ENCODE results near the gene TCERG1L.

The TCERG1L gene

DNA sequence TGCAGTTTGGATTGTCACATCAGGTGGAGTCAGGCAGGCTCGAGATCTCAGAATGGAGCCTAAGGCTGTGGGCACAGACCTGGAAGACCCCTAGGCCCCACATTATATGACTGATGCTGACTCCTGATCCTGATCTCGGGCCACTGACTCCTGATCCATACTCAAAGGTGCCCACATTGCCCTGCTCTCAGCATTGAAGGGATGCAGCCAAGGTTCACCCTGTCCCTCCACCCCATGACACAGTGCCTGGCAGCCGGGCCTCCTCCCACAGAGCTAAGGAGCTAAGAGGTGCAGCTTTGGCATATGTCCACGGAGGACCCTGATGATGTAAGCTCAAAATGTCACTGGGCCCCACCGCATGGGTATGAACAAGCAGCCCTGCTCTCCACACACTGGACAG is 36.6 kb downstream of the TCERG1L start:
- H3K9ac ChIP-seq (ENCODE audit: low read length) = no peak overlapping the region
- no peaks in the 10 kb centered on the region for H3K27me3 ChIP-seq (ENCODE audit: low read length)
- H3K9me2 ChIP-seq (replicated peaks; ENCODE audit: insufficient read depth, low read length) = no peaks in the 10 kb centered on the region
- no peak overlapping the region for H3K4me2 ChIP-seq (ENCODE audit: low read depth, low read length, poor library complexity, severe bottlenecking)
- H3K36me3 ChIP-seq (ENCODE audit: low read length) = no peaks in the 10 kb centered on the region
- H3F3A ChIP-seq (ENCODE audit: insufficient read depth) = no peaks in the 10 kb centered on the region
- H3K79me2 ChIP-seq (ENCODE audit: insufficient read depth, low read length) = no peaks in the 10 kb centered on the region
- TF ChIP-seq EZH2phosphoT487 (conservative IDR thresholded peaks at IDR 0.05; ENCODE audit: low read length) = no peak
- TF ChIP-seq, protein P1, sequence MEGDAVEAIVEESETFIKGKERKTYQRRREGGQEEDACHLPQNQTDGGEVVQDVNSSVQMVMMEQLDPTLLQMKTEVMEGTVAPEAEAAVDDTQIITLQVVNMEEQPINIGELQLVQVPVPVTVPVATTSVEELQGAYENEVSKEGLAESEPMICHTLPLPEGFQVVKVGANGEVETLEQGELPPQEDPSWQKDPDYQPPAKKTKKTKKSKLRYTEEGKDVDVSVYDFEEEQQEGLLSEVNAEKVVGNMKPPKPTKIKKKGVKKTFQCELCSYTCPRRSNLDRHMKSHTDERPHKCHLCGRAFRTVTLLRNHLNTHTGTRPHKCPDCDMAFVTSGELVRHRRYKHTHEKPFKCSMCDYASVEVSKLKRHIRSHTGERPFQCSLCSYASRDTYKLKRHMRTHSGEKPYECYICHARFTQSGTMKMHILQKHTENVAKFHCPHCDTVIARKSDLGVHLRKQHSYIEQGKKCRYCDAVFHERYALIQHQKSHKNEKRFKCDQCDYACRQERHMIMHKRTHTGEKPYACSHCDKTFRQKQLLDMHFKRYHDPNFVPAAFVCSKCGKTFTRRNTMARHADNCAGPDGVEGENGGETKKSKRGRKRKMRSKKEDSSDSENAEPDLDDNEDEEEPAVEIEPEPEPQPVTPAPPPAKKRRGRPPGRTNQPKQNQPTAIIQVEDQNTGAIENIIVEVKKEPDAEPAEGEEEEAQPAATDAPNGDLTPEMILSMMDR (IDR thresholded peaks at IDR 0.05; ENCODE audit: insufficient read depth, low read length, poor library complexity, severe bottlenecking) = no peak
- H3K4me3 ChIP-seq (ENCODE audit: insufficient read depth, low read length, poor library complexity, severe bottlenecking) = no peak overlapping the region
- no peak overlapping the region for H3K27ac ChIP-seq (ENCODE audit: low read depth, low read length)
- no peaks in the 10 kb centered on the region for H3K9me3 ChIP-seq (ENCODE audit: insufficient read depth, low read length)
- no peaks in the 10 kb centered on the region for H4K20me1 ChIP-seq (ENCODE audit: low read depth, low read length)
- H2AFZ ChIP-seq (ENCODE audit: low read depth, low read length, severe bottlenecking) = no peak overlapping the region

DNA sequence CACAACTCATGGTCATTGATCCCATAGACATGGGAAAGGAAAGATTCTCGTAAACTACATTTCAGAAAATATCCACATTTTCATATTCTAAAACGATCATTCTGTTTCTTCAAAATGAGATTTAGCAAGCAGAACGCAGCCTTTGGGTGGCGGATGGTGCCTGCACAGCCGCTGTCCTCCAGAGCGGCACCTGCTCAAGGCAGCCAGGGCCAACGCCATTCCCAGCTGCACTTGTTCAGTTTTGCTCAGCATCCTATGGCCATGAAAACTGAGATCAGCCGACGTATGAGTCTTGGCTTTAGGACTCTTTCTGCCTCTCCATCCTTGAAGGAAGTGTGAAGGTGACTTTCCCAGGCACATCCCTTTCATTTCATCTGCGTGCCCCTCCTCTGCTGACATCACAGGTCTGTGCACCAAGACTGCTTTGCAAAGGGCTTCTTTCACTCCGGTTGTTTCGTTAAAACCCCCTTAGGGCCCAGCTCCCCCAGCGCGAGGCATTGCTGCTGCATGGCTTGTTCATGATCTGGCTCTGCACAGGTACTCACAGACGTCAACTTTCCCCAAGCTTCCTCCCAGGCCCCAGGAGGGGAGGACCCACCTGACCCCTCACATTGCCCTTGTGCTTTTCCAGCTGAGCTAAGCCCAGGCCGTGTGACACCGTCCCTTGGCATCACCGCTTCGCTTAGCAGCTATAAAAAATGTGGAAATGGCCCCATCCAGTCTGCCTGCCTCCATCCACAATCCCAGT is 37.2 kb downstream of the TCERG1L start:
- TF ChIP-seq, protein P1 (IDR thresholded peaks at IDR 0.05; ENCODE audit: insufficient read depth, low read length, poor library complexity, severe bottlenecking) = no peak
- no peak for TF ChIP-seq EZH2phosphoT487 (conservative IDR thresholded peaks at IDR 0.05; ENCODE audit: low read length)
- Histone ChIP-seq H3K36me3 (ENCODE audit: low read length) (no peaks in the 10 kb centered on the region), H4K20me1 (ENCODE audit: low read depth, low read length) (no peaks in the 10 kb centered on the region)

DNA sequence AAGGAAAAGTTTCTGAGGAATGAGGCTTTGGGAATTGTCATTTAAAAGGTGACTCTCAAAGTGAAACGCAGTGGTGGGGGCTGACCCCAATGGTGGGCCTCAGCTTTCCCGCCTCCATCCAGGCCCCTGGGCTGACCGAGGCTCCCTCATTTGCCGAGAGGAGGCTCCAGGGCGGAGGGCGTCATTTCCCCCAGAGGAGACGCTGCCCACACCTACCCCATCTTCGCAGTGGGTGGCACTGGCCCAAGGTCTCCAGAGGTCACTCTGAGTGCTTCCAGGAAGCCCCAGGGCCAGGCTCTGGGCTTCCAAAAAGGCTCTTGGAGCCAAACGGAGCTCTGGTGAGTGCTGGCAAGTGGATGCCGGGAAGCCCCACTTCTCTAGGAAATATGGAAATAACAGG is 38.0 kb downstream of the TCERG1L start:
- no peak overlapping the region for H2AFZ ChIP-seq (ENCODE audit: low read depth, low read length, severe bottlenecking)
- H3K9ac ChIP-seq (ENCODE audit: low read length) = no peak overlapping the region
- no peaks in the 10 kb centered on the region for H3K36me3 ChIP-seq (ENCODE audit: low read length)
- H3K9me2 ChIP-seq (replicated peaks; ENCODE audit: insufficient read depth, low read length) = no peaks in the 10 kb centered on the region
- H3K9me3 ChIP-seq (ENCODE audit: insufficient read depth, low read length) = no peaks in the 10 kb centered on the region
- H3K4me3 ChIP-seq (ENCODE audit: insufficient read depth, low read length, poor library complexity, severe bottlenecking) = no peak overlapping the region
- no peaks in the 10 kb centered on the region for H3F3A ChIP-seq (ENCODE audit: insufficient read depth)
- no peaks in the 10 kb centered on the region for H3K79me2 ChIP-seq (ENCODE audit: insufficient read depth, low read length)
- no peak for TF ChIP-seq EZH2phosphoT487 (conservative IDR thresholded peaks at IDR 0.05; ENCODE audit: low read length)
- TF ChIP-seq, protein P1 (IDR thresholded peaks at IDR 0.05; ENCODE audit: insufficient read depth, low read length, poor library complexity, severe bottlenecking) = no peak
- no peaks in the 10 kb centered on the region for H4K20me1 ChIP-seq (ENCODE audit: low read depth, low read length)
- no peaks in the 10 kb centered on the region for H3K27me3 ChIP-seq (ENCODE audit: low read length)
- H3K4me2 ChIP-seq (ENCODE audit: low read depth, low read length, poor library complexity, severe bottlenecking) = no peak overlapping the region
- H3K27ac ChIP-seq (ENCODE audit: low read depth, low read length) = no peak overlapping the region

More for the DNA sequence above, 37.2 kb downstream of the TCERG1L start:
- Histone ChIP-seq H3K79me2 (ENCODE audit: insufficient read depth, low read length) (no peaks in the 10 kb centered on the region), H3K27me3 (ENCODE audit: low read length) (no peaks in the 10 kb centered on the region), H3K4me3 (ENCODE audit: insufficient read depth, low read length, poor library complexity, severe bottlenecking) (no peak overlapping the region), H3F3A (ENCODE audit: insufficient read depth) (no peaks in the 10 kb centered on the region), H3K9me3 (ENCODE audit: insufficient read depth, low read length) (no peaks in the 10 kb centered on the region), H3K27ac (ENCODE audit: low read depth, low read length) (no peak overlapping the region), H2AFZ (ENCODE audit: low read depth, low read length, severe bottlenecking) (no peak overlapping the region), H3K4me2 (ENCODE audit: low read depth, low read length, poor library complexity, severe bottlenecking) (no peak overlapping the region), H3K9ac (ENCODE audit: low read length) (no peak overlapping the region), H3K9me2 (replicated peaks; ENCODE audit: insufficient read depth, low read length) (no peaks in the 10 kb centered on the region)

Measured in SU-DHL-6 (cell line).